ENCODE data around the gene ENOX2.

ENOX2 gene

DNA sequence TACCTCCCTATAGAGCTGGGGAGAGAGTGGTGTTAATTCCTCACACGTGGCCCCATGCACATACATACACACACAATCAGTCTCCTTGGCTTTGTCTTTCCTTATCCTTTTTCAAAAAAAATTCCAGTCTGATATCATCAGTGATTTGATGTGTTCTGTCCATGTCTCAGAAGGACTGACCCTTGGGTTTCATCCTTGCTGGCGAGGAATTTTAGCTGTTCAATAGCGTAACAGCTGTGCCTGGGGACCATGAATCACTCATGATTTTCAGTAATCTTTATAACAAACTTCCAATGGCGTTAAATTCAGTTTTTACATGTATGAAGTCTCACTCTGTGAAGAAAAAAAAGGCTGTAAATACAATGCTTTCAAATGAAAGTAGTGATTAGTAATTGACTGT lies 296.6 kb downstream of the ENOX2 start:
- DNase-seq: no peak

DNA sequence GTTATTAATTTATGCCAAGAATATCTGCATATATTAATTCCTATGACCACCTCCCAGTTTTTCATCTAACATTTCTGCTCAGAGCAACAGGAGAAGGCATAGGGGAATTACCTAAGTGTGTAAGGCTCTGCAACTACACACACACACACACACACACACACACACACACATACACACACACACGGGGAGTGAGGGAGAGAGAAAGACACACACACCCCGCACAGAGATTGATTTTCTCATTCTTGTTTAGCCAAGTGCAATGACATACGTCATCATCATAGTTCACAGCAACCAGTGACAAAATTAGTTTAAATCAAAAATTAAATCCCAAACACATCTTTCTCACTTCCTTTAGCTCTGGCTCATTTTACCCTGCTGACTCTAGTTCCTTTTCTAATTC lies 298.1 kb downstream of the ENOX2 start:
- DNase-seq: no peak

DNA sequence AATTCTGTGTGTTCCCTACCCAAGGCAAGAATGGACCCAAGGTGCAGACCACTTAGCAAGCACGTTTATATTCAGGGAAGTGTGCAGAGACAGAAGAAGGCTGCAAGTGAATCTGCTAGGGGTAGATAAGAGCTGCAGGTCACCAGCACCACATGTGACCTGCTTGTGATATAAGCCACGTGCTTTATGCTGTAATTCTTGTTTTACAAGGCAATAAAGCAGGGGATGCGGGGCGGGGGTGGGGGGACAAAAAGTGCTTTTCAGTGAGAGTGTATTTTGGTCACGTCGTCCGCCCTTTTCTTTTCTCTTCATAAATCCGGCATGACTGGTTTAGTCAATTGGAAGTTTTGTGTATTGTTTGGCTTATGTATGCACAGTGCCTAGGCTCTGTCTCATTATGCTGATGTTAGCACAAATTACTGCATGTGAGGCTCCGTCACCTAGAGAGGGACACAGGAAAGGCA lies 308.5 kb downstream of the ENOX2 start:
- no peak for DNase-seq

GRCh38 chrX:130593911-130594310 lies 309.1 kb downstream of the ENOX2 start:
- no peak for DNase-seq

GRCh38 chrX:130592204-130592603 lies 310.8 kb downstream of the ENOX2 start:
- DNase-seq: no peak

- no peak for DNase-seq
Measured at GRCh38 chrX:130578906-130579305, 324.1 kb downstream of the ENOX2 start.

DNA sequence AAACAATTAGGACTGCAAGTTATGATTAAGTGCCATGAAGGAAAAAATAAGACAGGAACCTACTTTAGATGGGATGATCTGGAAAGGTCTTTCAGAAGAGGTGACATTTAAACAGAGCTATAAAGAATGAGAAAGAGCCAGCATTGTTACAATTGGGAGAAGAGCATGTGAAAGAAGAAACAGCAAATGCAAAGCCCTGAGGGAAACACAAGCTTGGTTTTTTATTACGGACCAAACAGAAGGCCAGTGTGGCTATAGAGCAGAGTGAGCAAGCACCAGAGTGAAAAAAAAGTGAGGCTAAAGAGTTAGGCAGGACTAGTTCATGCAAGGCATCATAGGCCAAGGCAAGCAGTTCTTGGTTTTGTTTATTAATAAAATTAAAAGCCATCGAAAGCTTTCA lies 325.6 kb downstream of the ENOX2 start:
- no peak for DNase-seq

- peak; percentile 52 for DNase-seq
Measured at GRCh38 chrX:130575831-130576389, 327.1 kb downstream of the ENOX2 start.
